Urinary bladder (tissue), 4 donors: ENCODE measurements around the gene ZNF195. TPM values are rescaled to one million over a fixed set of nuclear protein-coding genes. Genes with fewer than 3 reads are reported as not detected.
"Not testable (repeated sequence)": the region's sequence is repeated elsewhere in the genome, so short reads cannot be mapped to it uniquely, and the experiment has no call there.

Source experiments
- DNase-seq: peaks from one replicate; pipeline ENCODE4 v3.0.0-alpha.2; 2015; ENCODE audit errors: extremely low spot score
- H3K27ac ChIP-seq: one replicate; pipeline ENCODE4 v1.5.1; 2013; ENCODE audit warnings: low read depth, mild to moderate bottlenecking, moderate library complexity
- H3K36me3 ChIP-seq: one replicate; pipeline ENCODE4 v1.6.1; 2013; ENCODE audit warnings: mild to moderate bottlenecking, moderate library complexity; ENCODE audit not compliant: insufficient read depth
- H3K4me1 ChIP-seq: one replicate; pipeline ENCODE4 v1.6.1; 2013; ENCODE audit warnings: mild to moderate bottlenecking, moderate library complexity; ENCODE audit not compliant: insufficient read depth
- H3K4me3 ChIP-seq: one replicate; pipeline ENCODE4 v1.5.1; 2013; ENCODE audit warnings: low read depth, low read length
- WGBS: extraction: QIAGEN DNeasy Blood & Tissue Kit; methylation state at CpG from one replicate; pipeline ENCODE4 v1.1.7; 2013; 5-methylcytosine and 5-hydroxymethylcytosine counted together
- polyA plus RNA-seq: library from polyadenylated mRNA; stranded (reverse); fragments of 200-250 nt; gene quantifications from one replicate; pipeline ENCODE4 v1.2.3, GENCODE V29; 2013
- total RNA-seq: library from RNA; depleted of rRNA; stranded (reverse); fragments of >200 nt; gene quantifications from one replicate; pipeline ENCODE4 v1.2.3, GENCODE V29; 2014
- donor health status: healthy with polysubstance abuse.
- donor health status: healthy.

The ZNF195 gene
- total and polyA plus RNA-seq, 2 donors, result 8.0 to 27.0 TPM

DNA sequence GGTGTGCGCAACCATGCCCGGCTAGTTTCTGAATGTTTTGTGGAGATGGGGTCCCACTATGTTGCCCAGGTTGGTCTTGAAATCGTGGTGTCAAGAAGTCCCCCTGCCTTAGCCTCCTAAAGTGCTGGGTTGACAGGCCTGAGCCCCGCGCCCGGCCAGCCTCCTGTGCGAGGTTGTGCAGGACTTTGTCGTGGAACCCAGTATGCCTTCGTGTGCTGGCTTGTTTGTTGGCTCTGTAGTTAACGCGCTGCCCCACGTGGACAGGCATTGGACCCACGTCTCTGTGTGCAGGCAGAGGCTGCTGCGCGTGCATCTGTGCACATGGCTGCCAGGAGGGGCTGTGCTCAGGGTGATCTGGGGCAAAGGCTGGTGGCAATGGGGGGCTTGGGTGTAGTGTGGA lies 33.9 kb upstream of the ZNF195 start:
- H3K4me1 ChIP-seq, result no peaks in the 10 kb centered on the region
- H3K27ac ChIP-seq, result no peak overlapping the region
- 86% methylated on average over 15 of the region's 15 CpGs for WGBS
- DNase-seq, result no peak
- no peaks in the 10 kb centered on the region for H3K36me3 ChIP-seq
- no peak overlapping the region for H3K4me3 ChIP-seq

DNA sequence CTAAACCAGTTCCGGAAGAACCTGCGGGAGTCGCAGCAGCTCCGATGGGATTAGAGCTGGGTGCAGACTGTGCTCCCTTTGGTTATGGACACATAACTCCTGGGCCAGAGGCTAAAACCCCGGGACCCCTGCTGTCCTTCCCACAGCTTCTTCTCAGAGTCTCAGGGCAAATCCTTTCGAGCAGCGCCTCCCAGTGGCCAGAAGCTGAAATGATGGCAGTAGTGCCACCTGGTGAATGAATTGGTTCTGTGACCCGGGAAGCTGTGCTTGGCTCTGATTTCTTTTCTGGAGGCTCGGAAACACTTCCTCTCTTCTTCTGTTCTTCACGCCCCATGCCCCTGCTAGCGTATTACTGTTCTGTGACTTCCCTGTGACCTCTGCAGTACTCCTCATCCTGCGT lies 29.8 kb upstream of the ZNF195 start:
- DNase-seq, H3K27ac ChIP-seq, H3K4me3 ChIP-seq, H3K4me1 ChIP-seq, H3K36me3 ChIP-seq: not testable (repeated sequence)
- 22% methylated on average over 12 of the region's 12 CpGs for WGBS

DNA sequence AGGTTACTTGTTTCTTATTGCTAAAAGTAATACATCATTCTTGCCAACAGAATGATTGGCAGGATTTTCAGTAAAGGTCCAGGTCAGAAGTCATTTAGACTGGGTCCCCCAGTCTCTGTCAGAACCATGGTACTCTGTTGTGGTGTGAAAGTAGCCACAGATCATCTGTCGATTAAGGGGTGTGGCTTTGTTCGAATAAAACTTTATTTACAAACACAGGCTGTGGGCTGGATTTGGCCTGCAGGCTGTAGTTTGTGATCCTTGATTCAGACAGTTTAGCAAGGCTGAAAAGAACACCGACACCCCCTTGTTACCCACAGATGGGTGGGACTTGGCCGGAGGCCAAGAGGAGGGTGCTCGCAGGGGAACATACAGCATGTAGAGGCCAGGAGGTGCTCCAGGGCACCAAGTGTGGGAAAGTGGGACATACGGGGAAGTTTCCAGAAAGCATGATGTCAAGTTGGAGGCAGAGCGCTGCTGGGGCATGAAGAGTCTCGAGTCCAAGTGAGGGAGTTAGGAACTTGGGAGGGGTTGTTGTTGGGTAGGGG lies 29.2 kb upstream of the ZNF195 start:
- not testable (repeated sequence) for H3K36me3 ChIP-seq, DNase-seq, H3K27ac ChIP-seq, H3K4me3 ChIP-seq, H3K4me1 ChIP-seq
- WGBS, result 70% methylated on average over 8 of the region's 8 CpGs

GRCh38 chr11:3406937-3407336 lies 28.0 kb upstream of the ZNF195 start:
- not testable (repeated sequence) for DNase-seq, H3K36me3 ChIP-seq, H3K4me1 ChIP-seq, H3K27ac ChIP-seq, H3K4me3 ChIP-seq
- 78% methylated on average over 9 of the region's 9 CpGs for WGBS

GRCh38 chr11:3406223-3406875 lies 27.4 kb upstream of the ZNF195 start:
- not testable (repeated sequence) for H3K27ac ChIP-seq, DNase-seq, H3K4me1 ChIP-seq, H3K4me3 ChIP-seq, H3K36me3 ChIP-seq
- WGBS, result 80% methylated on average over 17 of the region's 17 CpGs

DNA sequence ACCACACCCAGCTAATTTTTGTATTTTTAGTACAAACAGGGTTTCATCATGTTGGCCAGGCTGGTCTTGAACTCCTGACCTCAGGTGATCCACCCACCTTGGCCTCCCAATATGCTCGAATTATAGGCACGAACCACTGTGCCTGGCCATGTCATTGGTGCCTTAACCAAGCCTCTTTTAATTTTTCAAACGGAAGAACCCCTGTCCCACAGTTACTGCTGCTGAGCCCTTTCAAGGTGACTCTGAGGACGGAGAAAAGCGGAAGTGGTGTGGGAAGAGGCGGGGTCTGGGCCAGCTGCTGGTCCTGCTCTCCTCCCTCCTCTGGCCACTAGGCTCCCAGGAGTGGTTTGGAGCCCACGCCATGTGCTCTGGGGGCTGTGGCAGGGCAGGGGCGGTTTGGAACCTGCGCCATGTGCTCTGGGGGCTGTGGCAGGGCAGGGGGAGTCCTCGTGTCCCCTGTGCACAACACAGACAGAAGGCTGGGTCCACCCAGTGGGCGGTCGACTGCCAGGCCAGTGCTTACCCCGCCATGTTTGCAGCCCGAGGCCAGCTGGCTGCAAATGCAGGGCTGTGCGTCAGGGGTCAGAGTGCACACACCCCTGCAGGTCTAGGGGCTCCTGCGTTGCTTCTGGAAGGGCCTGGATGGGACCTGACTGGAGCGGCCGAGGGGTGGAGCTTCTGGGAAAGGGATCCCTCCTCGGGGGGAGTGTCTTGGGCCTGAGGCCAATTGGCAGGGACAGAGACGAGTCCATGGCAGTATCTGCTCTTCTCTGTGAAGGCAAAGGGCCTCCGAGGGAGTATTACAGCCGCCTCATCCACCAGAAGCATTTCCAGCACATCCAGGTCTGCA lies 25.4 kb upstream of the ZNF195 start:
- not testable (repeated sequence) for H3K4me3 ChIP-seq, H3K36me3 ChIP-seq, DNase-seq, H3K4me1 ChIP-seq, H3K27ac ChIP-seq
- WGBS, result 62% methylated on average over 22 of the region's 22 CpGs

- WGBS, result 95% methylated on average over 8 of the region's 8 CpGs
- not testable (repeated sequence) for DNase-seq, H3K36me3 ChIP-seq, H3K27ac ChIP-seq, H3K4me3 ChIP-seq, H3K4me1 ChIP-seq
Measured at GRCh38 chr11:3402861-3403250, 23.9 kb upstream of the ZNF195 start.

DNA sequence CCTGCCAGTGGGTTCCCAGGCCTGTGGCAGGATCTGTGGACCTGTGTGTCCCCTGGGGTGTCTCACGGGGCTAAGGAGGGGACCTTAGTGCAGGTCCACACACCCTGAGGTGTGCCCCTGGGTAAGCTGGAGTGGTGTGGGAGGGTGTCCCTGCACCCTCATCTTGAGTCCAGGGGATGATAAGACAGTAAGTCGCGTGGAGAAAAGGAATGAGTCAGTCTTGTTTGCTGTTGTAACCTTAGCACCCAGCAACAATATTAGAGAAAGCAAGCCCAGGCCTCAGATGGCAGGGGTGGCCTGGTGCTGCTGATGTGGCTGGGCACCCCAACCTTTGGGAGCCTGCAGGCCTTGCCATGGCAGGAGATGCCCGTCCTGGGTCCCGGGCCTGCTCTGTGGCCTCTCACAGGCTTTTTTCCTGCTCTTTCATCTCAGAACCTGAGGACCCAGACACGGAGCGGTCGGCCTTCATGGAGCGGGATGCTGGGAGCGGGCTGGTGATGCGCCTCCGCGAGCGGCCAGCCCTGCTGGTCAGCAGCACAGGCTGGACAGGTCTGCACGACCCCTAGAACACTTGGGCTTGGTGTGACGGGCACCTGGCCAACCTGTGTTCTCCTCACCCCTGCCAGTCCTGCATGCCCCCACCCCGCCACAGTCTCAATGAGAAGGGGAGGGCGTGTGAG lies 23.4 kb upstream of the ZNF195 start:
- not testable (repeated sequence) for H3K4me1 ChIP-seq, DNase-seq, H3K4me3 ChIP-seq, H3K27ac ChIP-seq, H3K36me3 ChIP-seq
- WGBS, result 93% methylated on average over 18 of the region's 18 CpGs

- WGBS, result 68% methylated on average over 4 of the region's 4 CpGs
- H3K27ac ChIP-seq, DNase-seq: not testable (repeated sequence)
Measured at GRCh38 chr11:3401052-3401451, 22.1 kb upstream of the ZNF195 start.

GRCh38 chr11:3398509-3398908 lies 19.6 kb upstream of the ZNF195 start:
- H3K4me1 ChIP-seq, H3K27ac ChIP-seq, DNase-seq, H3K4me3 ChIP-seq, H3K36me3 ChIP-seq: not testable (repeated sequence)
- WGBS, result 71% methylated on average over 3 of the region's 3 CpGs

More at GRCh38 chr11:3401052-3401451, 22.1 kb upstream of the ZNF195 start:
- H3K4me3 ChIP-seq, H3K4me1 ChIP-seq, H3K36me3 ChIP-seq: not testable (repeated sequence)

DNA sequence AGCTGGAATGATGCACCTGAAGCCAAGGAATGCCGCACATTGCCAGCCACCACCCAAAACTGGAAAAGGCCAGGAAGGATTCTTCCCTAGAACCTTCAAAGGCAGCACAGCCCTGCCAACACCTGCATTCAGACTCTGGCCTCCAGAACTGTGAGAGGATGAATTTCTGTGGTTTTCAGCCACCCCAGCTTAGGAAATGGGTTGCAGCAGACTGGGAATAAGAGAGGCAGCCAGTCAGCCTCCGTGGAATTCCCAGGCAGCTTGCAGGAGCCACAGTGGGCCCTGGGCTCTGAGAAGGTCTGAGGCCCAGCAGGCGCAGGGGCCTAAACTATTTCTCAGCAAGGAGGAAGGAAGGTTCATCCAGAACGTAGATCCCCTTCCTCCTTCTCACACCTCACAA lies 19.2 kb upstream of the ZNF195 start:
- not testable (repeated sequence) for H3K4me3 ChIP-seq, DNase-seq, H3K4me1 ChIP-seq, H3K27ac ChIP-seq, H3K36me3 ChIP-seq
- 78% methylated on average over 4 of the region's 4 CpGs for WGBS

DNA sequence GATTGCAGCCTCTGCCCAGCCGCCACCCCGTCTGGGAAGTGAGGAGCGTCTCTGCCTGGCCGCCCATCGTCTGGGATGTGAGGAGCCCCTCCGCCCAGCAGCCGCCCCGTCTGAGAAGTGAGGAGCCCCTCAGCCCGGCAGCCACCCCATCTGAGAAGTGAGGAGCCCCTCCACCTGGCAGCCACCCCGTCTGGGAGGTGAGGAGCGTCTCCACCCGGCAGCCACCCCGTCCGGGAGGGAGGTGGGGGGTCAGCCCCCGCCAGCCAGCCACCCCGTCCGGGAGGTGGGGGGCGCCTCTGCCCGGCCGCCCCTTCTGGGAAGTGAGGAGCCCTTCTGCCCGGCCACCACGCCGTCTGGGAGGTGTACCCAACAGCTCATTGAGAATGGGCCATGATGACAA lies 18.3 kb upstream of the ZNF195 start:
- not testable (repeated sequence) for DNase-seq, H3K4me3 ChIP-seq, H3K4me1 ChIP-seq, H3K36me3 ChIP-seq, H3K27ac ChIP-seq
- 91% methylated on average over 23 of the region's 23 CpGs for WGBS

DNA sequence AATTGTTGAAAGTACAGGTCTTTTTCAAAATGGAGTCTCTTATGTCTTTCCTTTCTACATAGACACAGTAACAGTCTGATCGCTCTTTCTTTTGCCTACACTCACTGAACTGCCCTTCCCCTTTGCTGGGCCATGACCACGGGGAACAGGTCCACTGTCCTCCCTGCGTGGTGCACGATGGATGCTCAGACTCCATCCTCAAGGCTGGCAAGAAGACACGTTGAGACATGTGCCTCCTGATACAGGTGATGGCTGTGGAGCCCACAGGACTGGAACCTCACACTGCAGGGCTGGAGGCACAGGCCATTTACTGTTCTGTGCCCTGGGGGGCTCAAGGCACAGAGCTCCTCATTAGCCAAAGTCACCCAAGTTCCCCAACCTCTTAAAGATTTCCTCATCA lies 16.5 kb upstream of the ZNF195 start:
- H3K4me1 ChIP-seq, H3K27ac ChIP-seq, H3K36me3 ChIP-seq, H3K4me3 ChIP-seq, DNase-seq: not testable (repeated sequence)
- whole genome bisulfite sequencing, result 91% methylated on average over 5 of the region's 5 CpGs
